ENCODE data around the gene IRX3. TPM values are rescaled to one million over a fixed set of nuclear protein-coding genes. Genes with fewer than 3 reads are reported as not detected.

IRX3 gene
- total RNA-seq, 4 donors from 2014 or later = 0.97 to 15.0 (median 3.5) TPM

GRCh38 chr16:54275956-54276355, 10.6 kb downstream of the IRX3 start:
- Histone ChIP-seq H3K4me3 (no peak overlapping the region), H3K9me3 (no peaks in the 10 kb centered on the region), H3K27me3 (no peaks in the 10 kb centered on the region), H3K27ac (no peak overlapping the region), H3K4me1 (no peaks in the 10 kb centered on the region), H3K36me3 (no peaks in the 10 kb centered on the region)
- intact Hi-C loops (cut with DNase I; ENCODE audit: low total_unique reads) = no loop called here
- TF ChIP-seq POLR2A (IDR thresholded peaks at IDR 0.05) = no peak
- TF ChIP-seq, protein P1, sequence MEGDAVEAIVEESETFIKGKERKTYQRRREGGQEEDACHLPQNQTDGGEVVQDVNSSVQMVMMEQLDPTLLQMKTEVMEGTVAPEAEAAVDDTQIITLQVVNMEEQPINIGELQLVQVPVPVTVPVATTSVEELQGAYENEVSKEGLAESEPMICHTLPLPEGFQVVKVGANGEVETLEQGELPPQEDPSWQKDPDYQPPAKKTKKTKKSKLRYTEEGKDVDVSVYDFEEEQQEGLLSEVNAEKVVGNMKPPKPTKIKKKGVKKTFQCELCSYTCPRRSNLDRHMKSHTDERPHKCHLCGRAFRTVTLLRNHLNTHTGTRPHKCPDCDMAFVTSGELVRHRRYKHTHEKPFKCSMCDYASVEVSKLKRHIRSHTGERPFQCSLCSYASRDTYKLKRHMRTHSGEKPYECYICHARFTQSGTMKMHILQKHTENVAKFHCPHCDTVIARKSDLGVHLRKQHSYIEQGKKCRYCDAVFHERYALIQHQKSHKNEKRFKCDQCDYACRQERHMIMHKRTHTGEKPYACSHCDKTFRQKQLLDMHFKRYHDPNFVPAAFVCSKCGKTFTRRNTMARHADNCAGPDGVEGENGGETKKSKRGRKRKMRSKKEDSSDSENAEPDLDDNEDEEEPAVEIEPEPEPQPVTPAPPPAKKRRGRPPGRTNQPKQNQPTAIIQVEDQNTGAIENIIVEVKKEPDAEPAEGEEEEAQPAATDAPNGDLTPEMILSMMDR (IDR thresholded peaks at IDR 0.05) = no peak
- DNase-seq = no peak

GRCh38 chr16:54273566-54273965, 13.0 kb downstream of the IRX3 start:
- Histone ChIP-seq H3K27ac (no peak overlapping the region), H3K9me3 (no peaks in the 10 kb centered on the region), H3K4me3 (no peak overlapping the region), H3K27me3 (no peaks in the 10 kb centered on the region), H3K36me3 (no peaks in the 10 kb centered on the region), H3K4me1 (no peaks in the 10 kb centered on the region)
- intact Hi-C loops (cut with DNase I; ENCODE audit: low total_unique reads) = no loop called here
- TF ChIP-seq POLR2A (IDR thresholded peaks at IDR 0.05) = no peak
- TF ChIP-seq, protein P1 (IDR thresholded peaks at IDR 0.05) = no peak
- no peak for DNase-seq

- H3K27ac ChIP-seq = no peak overlapping the region
- DNase-seq = no peak
- H3K27me3 ChIP-seq = no peaks in the 10 kb centered on the region
- no peak overlapping the region for H3K4me3 ChIP-seq
- no peaks in the 10 kb centered on the region for H3K36me3 ChIP-seq
- H3K4me1 ChIP-seq = no peaks in the 10 kb centered on the region
- no peaks in the 10 kb centered on the region for H3K9me3 ChIP-seq
- TF ChIP-seq, protein P1 (IDR thresholded peaks at IDR 0.05) = no peak
- no peak for TF ChIP-seq POLR2A (IDR thresholded peaks at IDR 0.05)
- intact Hi-C loops (cut with DNase I; ENCODE audit: low total_unique reads) = no loop called here
These were observed 15.9 kb downstream of the IRX3 start for GRCh38 chr16:54270711-54271110.

DNA sequence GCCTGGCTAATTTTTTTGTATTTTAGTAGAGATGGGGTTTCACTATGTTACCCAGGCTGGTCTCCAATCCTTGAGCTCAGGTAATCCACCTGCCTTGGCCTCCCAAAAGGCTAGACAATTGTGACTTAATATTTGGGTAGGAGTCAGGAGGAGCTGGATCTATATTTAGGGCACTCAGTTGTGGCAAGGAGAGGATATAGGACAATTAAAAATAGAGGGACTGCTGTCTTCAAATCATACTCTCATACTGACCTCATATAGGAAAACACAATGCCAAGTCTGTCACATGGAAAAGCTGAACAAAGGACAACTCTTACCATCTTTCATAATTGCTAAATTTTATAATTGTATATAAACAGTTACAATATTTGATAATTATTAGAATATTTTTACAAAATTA, 17.1 kb downstream of the IRX3 start:
- H3K4me3 ChIP-seq = no peak overlapping the region
- intact Hi-C loops (cut with DNase I; ENCODE audit: low total_unique reads) = no loop called here

GRCh38 chr16:54268766-54269165, 17.8 kb downstream of the IRX3 start:
- no peaks in the 10 kb centered on the region for H3K9me3 ChIP-seq
- no peaks in the 10 kb centered on the region for H3K27me3 ChIP-seq
- intact Hi-C loops (cut with DNase I; ENCODE audit: low total_unique reads) = no loop called here
- no peak for TF ChIP-seq POLR2A (IDR thresholded peaks at IDR 0.05)
- TF ChIP-seq, protein P1 (IDR thresholded peaks at IDR 0.05) = no peak
- H3K36me3 ChIP-seq = no peaks in the 10 kb centered on the region
- DNase-seq = no peak
- H3K4me3 ChIP-seq = no peak overlapping the region
- no peak overlapping the region for H3K27ac ChIP-seq
- H3K4me1 ChIP-seq = no peaks in the 10 kb centered on the region

More for the DNA sequence above, 17.1 kb downstream of the IRX3 start:
- TF ChIP-seq, protein P1 (IDR thresholded peaks at IDR 0.05) = no peak
- no peak for TF ChIP-seq POLR2A (IDR thresholded peaks at IDR 0.05)
- H3K36me3 ChIP-seq = no peaks in the 10 kb centered on the region
- H3K27ac ChIP-seq = no peak overlapping the region
- H3K9me3 ChIP-seq = no peaks in the 10 kb centered on the region
- H3K27me3 ChIP-seq = no peaks in the 10 kb centered on the region
- no peak for DNase-seq
- no peaks in the 10 kb centered on the region for H3K4me1 ChIP-seq
